Cardiac fibroblast (primary cell): ENCODE data around the gene RNU6-1.

ENCODE experiments used
- DNase-seq, 2 donors: peaks; one replicate each; pipeline versions ENCODE4 v3.0.0 to v3.0.0-alpha.2; 2010; ENCODE audit warnings: low read depth in 2 of 2
- H3K4me3 ChIP-seq, 2 donors: replicated peaks in 1 of 2; 1 replicate in 1 of 2; 2 replicates in 1 of 2; pipeline ENCODE4 v1.5.1; 2011; ENCODE audit warnings: low read depth in 2 of 2, low read length in 2 of 2, mild to moderate bottlenecking in 2 of 2, moderate library complexity in 1 of 2
- CTCF ChIP-seq: IDR thresholded peaks from one replicate; pipeline ENCODE4 v1.5.1; 2011; ENCODE audit warnings: low read depth, mild to moderate bottlenecking, low read length, inconsistent platforms

The RNU6-1 gene

DNA sequence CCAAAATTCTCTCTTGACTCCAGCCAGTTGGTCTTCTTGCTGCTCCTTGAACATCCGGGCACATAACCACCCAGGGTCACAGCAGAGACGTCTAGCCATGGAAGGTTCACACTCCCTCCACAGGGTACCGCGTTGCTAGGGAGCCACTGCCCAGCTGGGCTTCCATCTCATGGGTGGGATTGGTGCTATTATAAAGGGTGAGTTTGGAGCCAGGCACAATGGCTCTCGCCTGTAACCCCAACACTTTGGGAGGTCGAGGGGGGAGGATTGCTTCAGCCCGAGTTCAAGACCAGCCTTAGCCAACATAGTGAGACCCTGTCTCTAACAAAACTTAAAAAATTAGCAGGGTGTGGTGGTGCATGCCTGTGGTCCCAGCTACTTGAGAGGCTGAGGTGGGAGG is 32.0 kb downstream of the RNU6-1 start:
- H3K4me3 ChIP-seq: no peak overlapping the region
- no peak for TF ChIP-seq CTCF
- DNase-seq: no peak

- DNase-seq: no peak
- H3K4me3 ChIP-seq: no peak overlapping the region
- TF ChIP-seq CTCF: no peak
Measured at GRCh38 chr15:67807141-67807540, 32.7 kb downstream of the RNU6-1 start.

DNA sequence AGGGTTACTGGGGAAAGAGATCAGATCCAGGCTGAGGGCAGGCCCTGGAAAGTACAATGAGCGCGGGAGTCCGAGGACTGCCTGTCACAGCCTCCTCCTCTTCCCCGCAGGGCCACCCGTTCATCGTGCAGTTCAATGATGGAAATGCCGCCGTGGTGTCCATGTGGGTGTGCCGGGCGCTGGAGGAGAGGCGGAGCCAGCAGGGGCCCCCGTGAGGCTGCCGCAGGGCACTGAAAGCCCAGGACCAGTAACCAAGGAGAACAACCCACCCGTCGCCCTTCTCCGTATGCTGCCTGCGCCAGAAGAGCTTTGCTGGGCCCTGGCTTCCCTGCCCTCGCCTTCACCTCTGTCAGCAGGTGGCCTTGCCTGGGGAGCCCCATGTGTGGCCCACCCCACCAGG is 33.3 kb downstream of the RNU6-1 start:
- H3K4me3 ChIP-seq: no peak overlapping the region
- DNase-seq: no peak
- TF ChIP-seq CTCF: no peak

DNA sequence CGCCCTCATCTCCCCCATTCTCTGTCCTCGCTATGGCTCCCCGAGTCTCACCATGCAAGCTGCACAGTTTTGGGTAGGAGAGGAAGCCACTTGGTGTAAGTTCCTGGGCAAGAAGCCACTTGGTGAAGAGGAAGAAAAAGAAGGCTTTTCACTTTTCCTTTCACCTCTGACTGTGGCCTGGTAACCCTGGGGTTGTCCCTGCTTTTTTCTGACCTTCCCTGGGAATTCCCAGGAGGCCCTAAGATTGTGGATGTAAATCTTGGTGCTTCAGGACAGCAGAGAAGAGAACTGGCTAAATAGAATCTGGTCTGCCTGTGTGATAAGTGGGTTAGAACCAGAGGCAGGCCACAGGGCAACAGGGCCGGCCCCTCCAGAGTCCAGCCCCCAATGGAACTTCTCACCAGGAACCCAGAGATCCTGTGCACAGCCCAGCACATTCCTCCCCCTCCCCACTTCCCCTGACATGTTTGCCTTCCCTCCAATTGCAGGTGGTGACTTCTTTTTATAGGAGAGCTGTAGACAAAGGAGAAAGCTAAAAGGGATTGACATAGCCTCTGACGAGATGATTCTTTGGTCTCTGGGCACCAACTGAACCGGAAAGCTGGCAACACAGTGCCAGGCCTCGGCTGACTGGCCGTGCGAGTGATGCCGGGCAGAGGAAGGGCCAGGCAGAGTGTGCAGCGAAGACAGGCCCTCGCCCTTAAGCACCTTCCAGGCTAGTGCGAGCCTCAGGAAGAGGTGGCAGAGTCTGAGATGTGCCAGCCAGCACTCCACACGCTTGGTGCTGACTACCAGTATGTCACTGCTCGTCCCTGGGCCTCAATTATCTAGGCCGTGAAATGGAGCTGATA is 34.0 kb downstream of the RNU6-1 start:
- no peak for TF ChIP-seq CTCF
- H3K4me3 ChIP-seq: no peak overlapping the region
- DNase-seq: no peak

DNA sequence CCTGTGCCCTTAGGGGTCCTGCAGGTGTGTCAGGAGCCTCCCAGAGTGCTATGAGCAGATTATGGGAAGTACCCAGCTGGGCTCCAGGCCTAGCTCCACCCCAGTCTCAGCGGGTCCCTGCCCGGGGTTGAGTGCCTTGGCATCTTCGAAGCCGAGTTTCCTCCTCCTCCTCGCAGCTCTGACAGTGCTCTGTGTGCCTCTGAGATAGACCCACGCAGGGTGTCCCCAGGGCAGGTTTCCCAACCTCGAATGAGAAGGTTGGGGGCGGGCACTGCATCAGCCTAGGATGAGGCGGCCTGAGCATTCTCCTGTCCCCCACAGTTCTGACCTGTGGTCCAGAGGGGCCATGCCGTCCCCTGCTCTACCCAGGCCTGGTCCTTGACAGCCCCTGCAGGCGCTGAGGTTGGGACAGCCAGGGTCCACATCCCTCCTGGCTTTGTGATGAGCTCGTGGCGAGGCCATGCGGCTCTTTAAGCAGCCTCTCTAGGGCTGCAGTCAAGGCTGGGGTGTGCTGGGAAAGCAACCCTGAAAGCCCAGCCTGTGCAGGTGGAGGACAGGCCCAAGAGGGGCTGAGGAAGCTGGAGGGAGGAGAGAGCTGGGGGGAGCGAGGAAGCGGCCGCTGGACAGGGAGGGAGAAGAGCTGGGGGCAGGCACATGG is 34.7 kb downstream of the RNU6-1 start:
- no peak overlapping the region for H3K4me3 ChIP-seq
- DNase-seq: no peak
- TF ChIP-seq CTCF: no peak

DNA sequence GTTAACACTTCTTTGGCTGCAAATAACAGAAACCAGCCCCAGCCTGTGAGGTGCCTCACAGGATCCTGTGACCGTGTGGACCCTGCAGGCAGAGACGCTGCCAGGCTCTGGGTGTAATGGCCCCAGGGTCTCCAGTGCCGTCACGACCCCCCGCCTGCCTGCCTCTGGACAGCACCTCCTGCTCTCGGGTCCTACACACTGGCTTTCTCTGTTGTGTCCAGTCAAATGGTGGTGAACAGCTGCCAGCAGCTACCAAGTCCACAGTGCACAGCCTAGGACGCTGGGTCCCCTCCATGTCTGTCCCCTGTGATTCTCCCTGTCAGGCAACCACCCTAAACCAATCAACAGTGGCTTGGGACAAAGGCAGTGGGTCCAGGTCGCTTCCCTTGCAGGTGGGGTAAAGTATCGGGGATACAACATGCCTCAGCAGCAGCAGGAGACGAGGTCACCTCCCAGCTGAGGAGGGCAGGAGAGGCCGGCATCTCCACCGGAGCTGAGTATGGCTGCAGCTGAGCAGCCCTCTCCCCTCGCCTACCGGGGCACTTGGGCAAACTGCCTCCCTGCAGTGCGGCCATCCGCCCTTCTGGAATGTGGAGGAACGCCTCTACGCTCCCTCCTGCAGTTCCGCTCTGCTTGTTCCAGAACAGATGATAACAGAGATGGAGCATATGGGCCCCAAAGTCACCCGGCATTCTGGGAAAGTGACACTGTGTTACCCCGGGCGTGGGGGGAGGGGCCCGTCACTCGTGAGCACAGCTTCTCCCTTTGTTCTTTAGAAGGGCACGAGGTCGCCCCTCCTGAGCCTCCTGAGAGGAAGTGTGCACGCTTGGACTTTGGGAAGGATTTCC is 35.6 kb downstream of the RNU6-1 start:
- no peak for TF ChIP-seq CTCF
- no peak overlapping the region for H3K4me3 ChIP-seq
- DNase-seq: no peak
